Measurements from ENCODE around the gene ARAF. TPM values are rescaled to one million over a fixed set of nuclear protein-coding genes. Genes with fewer than 3 reads are reported as not detected.
A peak's percentile ranks its signal among the peaks of the same experiment; 100 is the strongest.

ARAF gene
- total RNA-seq, 1 experiment from 2014 or later, result 60.0 TPM

DNA sequence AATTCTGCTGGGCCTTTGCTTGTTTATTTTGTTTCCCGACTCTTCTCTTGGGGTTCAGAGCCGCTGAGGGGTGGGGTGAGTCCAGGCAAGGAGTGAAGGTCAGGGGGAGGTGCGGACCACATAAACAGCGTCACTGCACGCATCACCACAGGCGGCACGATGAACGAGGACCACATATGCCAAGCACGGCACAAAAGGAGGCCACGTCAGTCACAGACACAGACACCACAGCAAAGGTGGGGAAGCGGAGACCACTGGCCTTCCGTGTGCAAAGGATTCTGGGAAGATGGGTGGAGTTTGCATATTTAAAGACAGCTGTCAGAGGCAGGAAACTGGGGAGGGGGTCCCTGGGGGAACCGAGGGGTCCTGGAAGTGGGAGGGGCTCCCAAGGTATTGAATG lies 10.9 kb downstream of the ARAF start:
- H3K4me1 ChIP-seq (ENCODE audit: insufficient read depth, low read length, poor library complexity, severe bottlenecking), result no peaks in the 10 kb centered on the region
- DNase-seq (ENCODE audit: low spot score), result no peak
- H3K27ac ChIP-seq (ENCODE audit: low read depth, low read length, poor library complexity, severe bottlenecking), result no peak overlapping the region
- no peaks in the 10 kb centered on the region for H3K9me3 ChIP-seq (ENCODE audit: low read depth, low read length, poor library complexity, severe bottlenecking)
- H3K36me3 ChIP-seq (ENCODE audit: insufficient read depth, low read length, poor library complexity, severe bottlenecking), result peaks cover 17% of the 10 kb centered on the region
- ChIA-PET POLR2A (ENCODE audit: low non-redundant PET) (no interaction called here), CTCF (no interaction called here)
- no peaks in the 10 kb centered on the region for H3K27me3 ChIP-seq (replicated peaks; ENCODE audit: insufficient read depth, low read depth, low read length, poor library complexity)
- BruUV-seq (replicated peaks), result TSS peak; percentile 33
- TF ChIP-seq EZH2 (IDR thresholded peaks at IDR 0.05; ENCODE audit: borderline replicate concordance, low read depth, low read length, poor library complexity, severe bottlenecking), result no peak
- TF ChIP-seq, protein P1, sequence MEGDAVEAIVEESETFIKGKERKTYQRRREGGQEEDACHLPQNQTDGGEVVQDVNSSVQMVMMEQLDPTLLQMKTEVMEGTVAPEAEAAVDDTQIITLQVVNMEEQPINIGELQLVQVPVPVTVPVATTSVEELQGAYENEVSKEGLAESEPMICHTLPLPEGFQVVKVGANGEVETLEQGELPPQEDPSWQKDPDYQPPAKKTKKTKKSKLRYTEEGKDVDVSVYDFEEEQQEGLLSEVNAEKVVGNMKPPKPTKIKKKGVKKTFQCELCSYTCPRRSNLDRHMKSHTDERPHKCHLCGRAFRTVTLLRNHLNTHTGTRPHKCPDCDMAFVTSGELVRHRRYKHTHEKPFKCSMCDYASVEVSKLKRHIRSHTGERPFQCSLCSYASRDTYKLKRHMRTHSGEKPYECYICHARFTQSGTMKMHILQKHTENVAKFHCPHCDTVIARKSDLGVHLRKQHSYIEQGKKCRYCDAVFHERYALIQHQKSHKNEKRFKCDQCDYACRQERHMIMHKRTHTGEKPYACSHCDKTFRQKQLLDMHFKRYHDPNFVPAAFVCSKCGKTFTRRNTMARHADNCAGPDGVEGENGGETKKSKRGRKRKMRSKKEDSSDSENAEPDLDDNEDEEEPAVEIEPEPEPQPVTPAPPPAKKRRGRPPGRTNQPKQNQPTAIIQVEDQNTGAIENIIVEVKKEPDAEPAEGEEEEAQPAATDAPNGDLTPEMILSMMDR (conservative IDR thresholded peaks at IDR 0.05; ENCODE audit: low read depth, low read length), result no peak
- no peak overlapping the region for H3K4me3 ChIP-seq (ENCODE audit: low read depth, low read length, poor library complexity, severe bottlenecking)
- intact Hi-C loops (cut with micrococcal nuclease; ENCODE audit: unreplicated experiment), result no loop called here

DNA sequence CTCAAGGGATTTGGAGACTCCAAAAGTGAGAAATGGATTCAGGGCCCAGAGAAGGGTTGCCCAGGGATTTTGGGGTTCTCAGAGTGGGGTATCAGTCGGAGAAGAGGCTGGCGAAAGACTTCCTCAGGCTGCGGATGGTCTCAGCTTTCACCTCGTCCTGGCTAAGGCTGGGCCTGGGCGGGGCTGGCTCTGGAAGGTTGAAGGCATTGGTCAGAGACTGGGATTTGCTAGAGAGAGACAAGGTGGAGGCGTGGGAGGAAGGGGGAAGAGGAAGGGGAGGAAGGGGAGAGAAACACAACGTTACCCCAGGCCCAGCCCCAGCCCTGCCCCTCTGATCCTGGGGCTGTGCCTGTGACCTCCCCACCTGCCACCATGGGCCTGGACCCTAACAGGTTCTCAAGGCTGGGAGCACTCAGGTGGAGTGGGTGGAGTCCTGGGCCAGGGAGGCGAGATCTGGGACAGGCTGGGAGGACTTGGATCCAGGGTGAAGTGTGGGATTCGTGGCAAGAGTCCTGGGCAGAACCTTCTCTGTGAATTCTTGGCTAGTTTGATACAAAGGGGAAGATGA lies 11.9 kb downstream of the ARAF start:
- Histone ChIP-seq H3K27ac (ENCODE audit: low read depth, low read length, poor library complexity, severe bottlenecking) (no peak overlapping the region), H3K27me3 (replicated peaks; ENCODE audit: insufficient read depth, low read depth, low read length, poor library complexity) (no peaks in the 10 kb centered on the region), H3K4me1 (ENCODE audit: insufficient read depth, low read length, poor library complexity, severe bottlenecking) (no peaks in the 10 kb centered on the region), H3K4me3 (ENCODE audit: low read depth, low read length, poor library complexity, severe bottlenecking) (no peak overlapping the region), H3K36me3 (ENCODE audit: insufficient read depth, low read length, poor library complexity, severe bottlenecking) (peaks cover 8% of the 10 kb centered on the region), H3K9me3 (ENCODE audit: low read depth, low read length, poor library complexity, severe bottlenecking) (no peaks in the 10 kb centered on the region)
- intact Hi-C loops (cut with micrococcal nuclease; ENCODE audit: unreplicated experiment), result no loop called here
- POLR2A ChIA-PET (ENCODE audit: low non-redundant PET), result no interaction called here
- CTCF ChIA-PET, result no interaction called here
- DNase-seq (ENCODE audit: low spot score), result no peak
- no peak for TF ChIP-seq EZH2 (IDR thresholded peaks at IDR 0.05; ENCODE audit: borderline replicate concordance, low read depth, low read length, poor library complexity, severe bottlenecking)
- TF ChIP-seq, protein P1 (conservative IDR thresholded peaks at IDR 0.05; ENCODE audit: low read depth, low read length), result no peak
- no TSS peak for BruUV-seq (replicated peaks)

DNA sequence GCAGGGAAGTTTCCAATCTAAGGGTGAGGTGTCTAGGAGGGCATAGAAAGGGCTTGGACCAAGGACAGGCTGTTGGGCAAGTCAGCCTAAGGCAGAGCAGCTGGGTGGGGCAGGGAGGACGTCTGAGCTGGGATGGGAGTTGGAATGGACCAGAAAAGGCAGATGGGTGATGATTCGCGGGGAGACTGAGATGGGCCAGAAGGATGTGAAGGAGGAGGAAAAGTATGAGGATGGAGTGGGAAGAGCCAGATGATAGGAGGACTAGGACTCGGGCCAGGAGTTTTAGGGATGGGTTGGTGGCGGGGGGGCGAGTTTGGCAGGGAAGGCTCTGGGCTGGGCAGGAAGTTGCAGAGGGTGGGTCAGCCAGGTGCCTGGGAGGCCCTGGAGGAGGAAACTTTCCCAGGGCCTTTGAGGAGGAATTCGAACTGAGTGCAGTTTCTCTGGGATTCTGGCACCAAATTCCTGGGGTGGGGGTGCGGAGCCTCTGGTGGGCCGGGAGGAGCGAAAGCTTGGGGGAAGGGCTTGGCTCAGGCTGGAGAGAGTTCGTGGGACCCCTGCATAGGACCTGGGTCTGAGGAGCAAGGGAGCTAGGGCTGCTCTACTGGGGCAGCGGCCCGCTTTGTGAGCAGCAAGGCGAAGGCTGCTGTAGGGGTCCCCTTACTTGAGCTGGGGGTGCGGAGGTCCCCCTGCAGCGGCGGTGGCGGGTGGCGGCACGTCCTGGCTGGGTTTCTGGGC lies 12.5 kb downstream of the ARAF start:
- no peak overlapping the region for H3K4me3 ChIP-seq (ENCODE audit: low read depth, low read length, poor library complexity, severe bottlenecking)
- intact Hi-C loops (cut with micrococcal nuclease; ENCODE audit: unreplicated experiment), result no loop called here
- H3K27ac ChIP-seq (ENCODE audit: low read depth, low read length, poor library complexity, severe bottlenecking), result no peak overlapping the region
- CTCF ChIA-PET, result no interaction called here
- DNase-seq (ENCODE audit: low spot score), result no peak
- H3K4me1 ChIP-seq (ENCODE audit: insufficient read depth, low read length, poor library complexity, severe bottlenecking), result no peaks in the 10 kb centered on the region
- H3K36me3 ChIP-seq (ENCODE audit: insufficient read depth, low read length, poor library complexity, severe bottlenecking), result peaks cover 6% of the 10 kb centered on the region
- H3K9me3 ChIP-seq (ENCODE audit: low read depth, low read length, poor library complexity, severe bottlenecking), result no peaks in the 10 kb centered on the region
- no peaks in the 10 kb centered on the region for H3K27me3 ChIP-seq (replicated peaks; ENCODE audit: insufficient read depth, low read depth, low read length, poor library complexity)
- POLR2A ChIA-PET (ENCODE audit: low non-redundant PET), result no interaction called here
- BruUV-seq (replicated peaks), result no TSS peak
- TF ChIP-seq, protein P1 (conservative IDR thresholded peaks at IDR 0.05; ENCODE audit: low read depth, low read length), result no peak
- no peak for TF ChIP-seq EZH2 (IDR thresholded peaks at IDR 0.05; ENCODE audit: borderline replicate concordance, low read depth, low read length, poor library complexity, severe bottlenecking)
